ENCODE results near the gene PDLIM4. TPM values are rescaled to one million over a fixed set of nuclear protein-coding genes. Genes with fewer than 3 reads are reported as not detected.
A peak's percentile ranks its signal among the peaks of the same experiment; 100 is the strongest.

PDLIM4 gene
- total RNA-seq, 1 donor from 2014 or later: 92.0 TPM

GRCh38 chr5:132305420-132305819 is 47.9 kb downstream of the PDLIM4 start:
- no peak for DNase-seq (ENCODE audit: low read depth)

- DNase-seq (ENCODE audit: low read depth): no peak
These were observed 51.2 kb downstream of the PDLIM4 start for GRCh38 chr5:132308701-132309100.

- DNase-seq (ENCODE audit: low read depth): no peak
These were observed 52.2 kb downstream of the PDLIM4 start for GRCh38 chr5:132309679-132310078.

- DNase-seq (ENCODE audit: low read depth): peak; percentile 25
These were observed 52.8 kb downstream of the PDLIM4 start for GRCh38 chr5:132310141-132310834.

GRCh38 chr5:132313366-132313765 is 55.9 kb downstream of the PDLIM4 start:
- no peak for DNase-seq (ENCODE audit: low read depth)

GRCh38 chr5:132313961-132314432 is 56.5 kb downstream of the PDLIM4 start:
- DNase-seq (ENCODE audit: low read depth): no peak

GRCh38 chr5:132315529-132316067 is 58.1 kb downstream of the PDLIM4 start:
- no peak for DNase-seq (ENCODE audit: low read depth)

- DNase-seq (ENCODE audit: low read depth): no peak
These were observed 62.5 kb downstream of the PDLIM4 start for GRCh38 chr5:132319975-132320374.

- no peak for DNase-seq (ENCODE audit: low read depth)
These were observed 63.7 kb downstream of the PDLIM4 start for GRCh38 chr5:132321109-132321721.

GRCh38 chr5:132322266-132322665 is 64.8 kb downstream of the PDLIM4 start:
- DNase-seq (ENCODE audit: low read depth): no peak

Other genes with a start within 250 kb of the PDLIM4 start
- gene ACSL6, start 246.0 kb upstream of the PDLIM4 start, total RNA-seq: 0.05 TPM in 1 of 2 replicates, not detected in the other
- not detected in 2 replicates for gene IL3, start 197.0 kb upstream of the PDLIM4 start, total RNA-seq
- 0.60 and 217 TPM in 2 replicates for gene CSF2, start 183.9 kb upstream of the PDLIM4 start, total RNA-seq
- 142 and 441 TPM in 2 replicates for gene P4HA2, start 29.8 kb upstream of the PDLIM4 start, total RNA-seq
- gene SLC22A4, start 36.7 kb downstream of the PDLIM4 start, total RNA-seq: 1.6 and 8.9 TPM in 2 replicates
- 31.3 and 33.0 TPM in 2 replicates for gene SLC22A5, start 112.0 kb downstream of the PDLIM4 start, total RNA-seq
- gene IRF1, start 233.1 kb downstream of the PDLIM4 start, total RNA-seq: 28.7 and 35.1 TPM in 2 replicates